PFSK-1 (cell line): ENCODE results near the gene BTG1.

Source experiments
- FOXP2 ChIP-seq: optimal IDR thresholded peaks from 2 replicates; pipeline ENCODE3; 2011; ENCODE audit warnings: borderline replicate concordance, control low read depth, inconsistent platforms; ENCODE audit not compliant: insufficient read depth; ENCODE audit errors: extremely low read length, extremely low read depth
- POLR2AphosphoS5 ChIP-seq: IDR thresholded peaks from 2 replicates; pipeline ENCODE4 v1.6.1; 2012; ENCODE audit warnings: low read depth, mild to moderate bottlenecking, control low read depth, low read length, moderate library complexity
- SIN3A ChIP-seq: IDR thresholded peaks from 2 replicates; pipeline ENCODE4 v1.6.1; 2012; ENCODE audit warnings: mild to moderate bottlenecking, low read length, moderate library complexity, borderline replicate concordance; ENCODE audit not compliant: insufficient read depth
- TAF1 ChIP-seq: IDR thresholded peaks from 2 replicates; pipeline ENCODE4 v1.6.1; 2012; ENCODE audit warnings: low read length, control low read depth, borderline replicate concordance; ENCODE audit not compliant: insufficient read depth
- TF ChIP-seq, protein P1 (sequence below), 2 experiments: IDR thresholded peaks; 2 replicates each; pipeline versions ENCODE4 v1.6.1 to v1.8.0; 2011 to 2012; ENCODE audit warnings: low read depth in 2 of 2, low read length in 2 of 2, control low read depth in 1 of 2, inconsistent platforms in 1 of 2, mild to moderate bottlenecking in 1 of 2, moderate library complexity in 1 of 2; ENCODE audit not compliant: insufficient read depth in 1 of 2

Gene BTG1

DNA sequence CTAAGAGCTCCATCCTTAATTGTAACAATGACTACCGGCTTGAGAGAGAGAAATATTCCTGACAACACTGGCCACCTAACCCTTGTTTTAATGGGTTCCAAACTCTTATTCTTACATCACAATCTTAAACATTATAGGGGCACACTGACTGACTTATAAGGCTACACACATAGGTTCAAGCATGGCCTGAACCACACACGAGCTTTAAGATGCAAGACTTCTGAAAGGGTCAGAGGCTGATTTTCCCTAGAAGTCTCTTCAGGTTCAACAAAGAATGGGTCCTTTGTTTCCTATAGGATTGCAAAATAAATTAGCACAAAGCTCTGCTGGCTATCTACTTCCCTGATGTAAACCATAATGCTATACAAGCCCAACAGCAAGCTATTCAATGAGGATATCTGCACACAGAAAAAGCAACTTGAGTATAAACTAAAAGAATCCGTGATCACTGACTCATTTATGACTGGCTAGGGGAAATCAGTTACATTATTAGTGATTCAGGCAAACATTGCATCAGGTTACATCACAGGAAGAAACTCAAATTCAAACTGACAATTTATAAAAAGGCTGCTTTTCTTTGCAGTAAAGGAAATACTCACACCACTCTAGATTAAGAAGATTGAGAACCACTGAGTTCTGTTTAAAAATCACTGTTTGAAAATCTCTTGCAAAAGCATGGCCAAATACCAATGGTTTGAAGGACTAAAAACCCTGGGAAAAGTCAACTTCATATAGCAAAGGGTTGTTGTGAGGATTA, 8.5 kb downstream of the BTG1 start:
- no peak for TF ChIP-seq FOXP2
- TF ChIP-seq, protein P1, sequence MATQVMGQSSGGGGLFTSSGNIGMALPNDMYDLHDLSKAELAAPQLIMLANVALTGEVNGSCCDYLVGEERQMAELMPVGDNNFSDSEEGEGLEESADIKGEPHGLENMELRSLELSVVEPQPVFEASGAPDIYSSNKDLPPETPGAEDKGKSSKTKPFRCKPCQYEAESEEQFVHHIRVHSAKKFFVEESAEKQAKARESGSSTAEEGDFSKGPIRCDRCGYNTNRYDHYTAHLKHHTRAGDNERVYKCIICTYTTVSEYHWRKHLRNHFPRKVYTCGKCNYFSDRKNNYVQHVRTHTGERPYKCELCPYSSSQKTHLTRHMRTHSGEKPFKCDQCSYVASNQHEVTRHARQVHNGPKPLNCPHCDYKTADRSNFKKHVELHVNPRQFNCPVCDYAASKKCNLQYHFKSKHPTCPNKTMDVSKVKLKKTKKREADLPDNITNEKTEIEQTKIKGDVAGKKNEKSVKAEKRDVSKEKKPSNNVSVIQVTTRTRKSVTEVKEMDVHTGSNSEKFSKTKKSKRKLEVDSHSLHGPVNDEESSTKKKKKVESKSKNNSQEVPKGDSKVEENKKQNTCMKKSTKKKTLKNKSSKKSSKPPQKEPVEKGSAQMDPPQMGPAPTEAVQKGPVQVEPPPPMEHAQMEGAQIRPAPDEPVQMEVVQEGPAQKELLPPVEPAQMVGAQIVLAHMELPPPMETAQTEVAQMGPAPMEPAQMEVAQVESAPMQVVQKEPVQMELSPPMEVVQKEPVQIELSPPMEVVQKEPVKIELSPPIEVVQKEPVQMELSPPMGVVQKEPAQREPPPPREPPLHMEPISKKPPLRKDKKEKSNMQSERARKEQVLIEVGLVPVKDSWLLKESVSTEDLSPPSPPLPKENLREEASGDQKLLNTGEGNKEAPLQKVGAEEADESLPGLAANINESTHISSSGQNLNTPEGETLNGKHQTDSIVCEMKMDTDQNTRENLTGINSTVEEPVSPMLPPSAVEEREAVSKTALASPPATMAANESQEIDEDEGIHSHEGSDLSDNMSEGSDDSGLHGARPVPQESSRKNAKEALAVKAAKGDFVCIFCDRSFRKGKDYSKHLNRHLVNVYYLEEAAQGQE (IDR thresholded peaks at IDR 0.05; ENCODE audit: insufficient read depth in 1 of 2, low read depth in 2 of 2, low read length in 2 of 2), result no peak
- TF ChIP-seq POLR2AphosphoS5, result no peak; the same call in 1 of the 2 replicates
- TF ChIP-seq SIN3A, result no peak
- TF ChIP-seq TAF1, result no peak

- TF ChIP-seq TAF1 (no peak), FOXP2 (no peak), POLR2AphosphoS5 (no peak), SIN3A (no peak)
- TF ChIP-seq, protein P1 (IDR thresholded peaks at IDR 0.05; ENCODE audit: insufficient read depth in 1 of 2, low read depth in 2 of 2, low read length in 2 of 2), result no peak
Measured at GRCh38 chr12:92136026-92136730, 9.5 kb downstream of the BTG1 start.

DNA sequence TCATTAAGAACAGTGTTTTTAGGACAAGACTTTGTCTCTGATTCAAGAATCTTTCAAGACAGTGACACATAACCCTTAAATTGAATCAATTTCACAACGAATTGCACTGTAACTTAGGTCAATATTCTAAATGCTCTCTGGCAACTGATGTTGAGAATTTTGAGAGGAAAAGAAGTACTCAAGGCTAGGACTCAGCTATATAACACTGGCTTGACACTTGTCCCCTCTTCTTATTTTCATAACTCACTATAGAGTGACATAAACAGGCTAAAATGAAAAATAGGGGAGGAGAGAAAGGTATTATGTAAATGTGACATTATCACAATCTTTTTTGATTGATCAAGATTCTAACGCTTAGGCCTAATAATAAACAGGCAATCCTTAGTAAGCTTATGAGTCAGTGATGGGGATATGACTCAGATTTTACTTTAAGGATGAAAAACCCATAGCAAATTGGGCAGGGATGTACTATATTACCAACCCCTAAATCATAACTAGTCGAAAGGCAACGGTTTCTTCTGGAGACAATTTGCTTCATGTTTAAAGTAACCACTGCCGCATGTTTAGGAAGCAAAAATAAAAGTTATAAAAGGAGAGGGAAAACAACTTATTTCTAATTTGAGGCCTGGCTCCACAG, 10.9 kb downstream of the BTG1 start:
- TF ChIP-seq FOXP2 (no peak), SIN3A (no peak), POLR2AphosphoS5 (no peak), TAF1 (no peak)
- TF ChIP-seq, protein P1 (IDR thresholded peaks at IDR 0.05; ENCODE audit: insufficient read depth in 1 of 2, low read depth in 2 of 2, low read length in 2 of 2), result no peak

GRCh38 chr12:92133795-92134637, 11.6 kb downstream of the BTG1 start:
- TF ChIP-seq POLR2AphosphoS5, result no peak
- TF ChIP-seq, protein P1 (IDR thresholded peaks at IDR 0.05; ENCODE audit: insufficient read depth in 1 of 2, low read depth in 2 of 2, low read length in 2 of 2), result no peak
